ENCODE results near the gene KLF13.
"Not testable (repeated sequence)": the region's sequence is repeated elsewhere in the genome, so short reads cannot be mapped to it uniquely, and the experiment has no call there.

Gene KLF13

GRCh38 chr15:31347067-31347975 is 20.7 kb downstream of the KLF13 start:
- peak; percentile 56 for DNase-seq (ENCODE audit: low read depth)

DNA sequence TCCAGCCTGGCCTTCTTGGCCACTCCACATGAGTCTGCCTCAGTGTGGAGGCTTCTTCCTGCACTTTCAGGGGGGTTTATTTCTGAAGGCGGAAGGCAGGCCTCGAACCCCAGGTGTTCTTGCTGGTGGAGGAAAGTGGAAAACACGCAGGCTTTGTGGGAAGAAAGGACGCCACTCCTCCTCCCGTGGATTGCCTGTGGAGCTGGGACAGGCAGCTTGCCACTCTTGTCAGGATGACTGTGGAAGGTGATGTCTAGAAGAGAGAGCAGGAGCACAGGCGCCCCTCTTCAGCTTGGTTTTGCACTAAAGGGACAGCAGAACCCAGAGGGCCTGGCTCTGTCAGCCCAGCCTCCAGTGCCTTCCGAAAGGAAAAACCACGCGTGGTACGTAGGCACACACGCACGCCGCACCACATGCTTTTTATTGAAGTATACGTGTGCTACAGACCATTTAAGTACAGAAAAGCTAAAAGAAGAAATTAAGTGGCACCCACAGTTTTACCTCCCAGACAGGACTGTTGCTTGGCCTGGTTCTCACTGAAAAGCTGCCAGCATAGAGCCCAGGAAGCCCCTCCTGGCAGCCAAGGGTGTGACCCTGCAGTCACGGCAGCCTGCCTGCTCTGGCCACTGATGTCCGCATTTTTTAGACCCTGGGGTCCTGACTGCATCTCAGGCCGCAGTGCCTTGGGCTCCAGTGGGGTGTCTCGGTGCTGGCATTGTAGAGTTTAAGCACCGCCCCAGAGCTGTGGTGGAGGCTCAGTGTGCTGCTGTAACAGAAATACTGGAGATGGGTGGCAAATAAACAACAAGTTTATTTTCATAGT is 21.6 kb downstream of the KLF13 start:
- DNase-seq (ENCODE audit: low read depth), result no peak

GRCh38 chr15:31349233-31350141 is 22.9 kb downstream of the KLF13 start:
- no peak for DNase-seq (ENCODE audit: low read depth)

DNA sequence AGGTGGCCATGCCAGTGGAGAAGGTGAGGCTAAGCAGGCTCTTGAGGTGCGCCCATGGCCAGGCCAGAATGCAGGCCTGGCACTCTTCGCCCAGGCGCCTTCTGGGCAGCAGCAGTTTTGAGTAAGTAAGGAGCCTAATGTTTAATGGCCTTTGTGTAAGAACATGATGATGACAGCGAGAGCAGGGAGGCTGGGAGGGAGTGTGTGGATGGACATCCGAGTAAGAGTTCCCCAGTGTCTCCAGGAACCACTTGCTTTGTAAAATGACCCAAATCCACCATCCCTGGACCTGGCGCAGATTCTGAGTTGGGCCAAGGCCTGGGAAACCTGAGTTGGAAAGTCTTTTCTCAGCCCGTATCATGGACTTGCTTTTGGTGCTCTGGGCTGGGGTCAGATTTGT is 24.1 kb downstream of the KLF13 start:
- no peak for DNase-seq (ENCODE audit: low read depth)

- DNase-seq (ENCODE audit: low read depth), result no peak
Measured at GRCh38 chr15:31352339-31352751, 25.7 kb downstream of the KLF13 start.

DNA sequence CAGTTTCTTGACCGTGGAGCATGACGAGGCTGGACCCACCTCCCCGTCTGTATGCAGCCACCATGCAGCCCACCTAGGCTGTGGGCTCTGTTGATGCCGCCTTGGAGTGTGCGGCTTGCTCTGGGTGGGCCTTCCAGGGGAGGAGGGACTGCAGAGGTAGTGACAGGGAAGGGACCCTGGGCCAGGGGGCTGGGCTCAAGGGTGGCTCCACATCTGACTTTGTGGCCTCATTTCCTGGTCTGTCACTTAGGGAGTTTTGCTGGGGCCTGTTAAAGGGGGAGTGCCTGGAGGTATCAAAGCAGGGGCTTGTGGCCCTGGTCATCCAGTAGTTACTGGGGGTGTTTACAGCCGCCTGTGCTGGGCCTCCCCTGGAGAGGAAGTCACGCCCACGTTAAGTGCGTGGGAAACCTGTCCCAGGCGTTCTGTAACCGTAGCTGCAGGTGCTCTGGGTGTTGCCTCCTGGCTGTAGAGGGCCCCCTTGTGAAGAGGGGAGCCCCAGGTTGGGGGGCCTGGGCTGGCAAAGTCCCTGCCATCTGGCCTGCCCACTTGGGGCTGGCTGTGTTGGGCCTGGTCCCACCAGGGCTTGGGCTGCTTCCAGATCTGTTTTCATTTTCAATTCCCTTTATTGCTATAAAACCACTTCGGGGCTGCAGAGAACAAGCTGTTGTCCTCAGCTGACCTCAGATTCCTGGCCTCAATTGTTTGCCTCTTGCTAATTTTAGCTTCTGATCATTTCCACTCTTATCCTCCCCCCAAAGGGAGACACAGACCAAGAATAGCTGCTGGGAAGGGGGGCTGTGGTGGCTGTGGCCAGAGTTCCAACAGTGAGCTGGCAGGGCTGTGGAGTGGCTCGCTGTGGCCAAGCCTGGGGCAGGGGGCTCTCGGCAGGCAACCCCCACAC is 26.5 kb downstream of the KLF13 start:
- no peak for DNase-seq (ENCODE audit: low read depth)

GRCh38 chr15:31353931-31354330 is 27.3 kb downstream of the KLF13 start:
- DNase-seq (ENCODE audit: low read depth), result no peak

DNA sequence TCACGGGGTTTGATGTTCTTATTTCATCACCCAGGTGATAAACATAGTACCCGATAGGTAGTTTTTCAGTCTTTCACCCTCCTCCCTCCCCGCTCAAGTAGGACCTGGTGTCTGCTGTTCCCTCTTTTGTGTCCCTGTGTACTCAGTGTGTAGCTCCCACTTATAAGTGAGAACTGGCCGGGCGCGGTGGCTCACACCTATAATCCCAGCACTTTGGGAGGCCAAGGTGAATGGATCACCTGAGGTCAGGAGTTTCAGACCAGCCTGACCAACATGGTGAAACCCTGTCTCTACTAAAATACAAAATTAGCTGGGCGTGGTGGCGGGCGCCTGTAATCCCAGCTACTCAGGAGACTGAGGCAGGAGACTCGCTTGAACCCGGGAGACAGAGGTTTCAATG is 29.5 kb downstream of the KLF13 start:
- DNase-seq (ENCODE audit: low read depth), result not testable (repeated sequence)

DNA sequence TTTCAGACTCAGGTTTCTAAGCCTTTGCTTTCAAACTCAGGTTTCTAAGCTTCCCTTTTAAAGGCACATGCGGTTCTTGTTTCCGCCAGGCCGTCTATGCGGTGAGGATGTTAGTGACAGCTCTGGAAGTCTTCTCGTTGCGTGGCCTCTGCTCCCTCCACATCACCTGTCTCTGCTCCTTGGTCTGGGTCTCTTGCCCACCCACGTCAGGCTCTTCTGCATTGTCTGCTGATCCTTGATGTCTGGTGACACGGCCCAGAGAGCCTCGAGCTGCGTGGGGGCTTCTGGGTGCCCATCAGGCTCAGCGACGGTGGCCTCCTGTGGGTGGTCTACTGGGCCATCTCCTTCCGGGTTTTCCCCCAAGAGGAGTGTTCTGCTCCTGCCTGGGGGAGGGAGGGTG is 30.5 kb downstream of the KLF13 start:
- DNase-seq (ENCODE audit: low read depth), result no peak

- DNase-seq (ENCODE audit: low read depth), result no peak
Measured at GRCh38 chr15:31358163-31358562, 31.5 kb downstream of the KLF13 start.

- no peak for DNase-seq (ENCODE audit: low read depth)
Measured at GRCh38 chr15:31358957-31359701, 32.5 kb downstream of the KLF13 start.

DNA sequence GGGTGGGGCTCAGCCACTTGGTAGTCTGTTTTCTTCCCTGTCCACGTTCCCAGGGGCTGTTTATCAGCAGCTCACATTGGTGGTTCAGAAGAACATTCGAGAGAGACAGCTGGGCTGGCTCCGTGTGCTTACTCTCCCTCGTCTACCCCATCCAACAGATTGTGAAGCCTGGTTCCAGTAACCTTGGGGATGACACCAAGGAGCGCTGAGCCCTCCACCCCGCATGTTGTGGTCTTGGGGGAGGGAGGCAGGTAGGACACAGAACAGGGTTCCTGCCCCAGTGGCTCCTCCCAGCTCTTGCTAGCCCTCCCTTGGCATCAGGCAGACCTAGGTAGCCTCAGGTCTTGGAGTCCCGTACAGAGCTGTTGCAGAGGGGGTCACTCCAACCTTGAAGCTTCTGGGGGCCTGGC is 33.1 kb downstream of the KLF13 start:
- DNase-seq (ENCODE audit: low read depth), result no peak

DNA sequence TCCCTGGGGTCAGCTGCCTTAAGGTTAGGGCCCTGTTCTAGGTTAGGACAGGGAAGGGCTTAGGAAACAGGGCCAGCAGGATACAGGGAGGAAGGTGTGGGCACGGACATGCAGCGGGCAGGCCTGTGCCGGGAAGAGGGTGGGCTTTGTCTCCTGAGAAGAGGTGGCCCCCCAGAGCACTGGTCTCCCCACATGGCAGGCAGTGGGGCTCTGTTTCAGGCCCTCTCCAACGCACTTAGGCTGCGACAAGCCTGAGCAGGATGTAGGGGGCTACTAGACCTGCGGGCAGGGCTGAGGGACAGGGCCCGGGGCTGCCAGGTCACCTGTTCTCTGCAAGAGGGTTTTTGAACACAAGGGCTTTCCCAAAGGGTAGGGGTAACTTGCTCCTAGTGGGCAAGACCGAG is 33.5 kb downstream of the KLF13 start:
- no peak for DNase-seq (ENCODE audit: low read depth)

- no peak for DNase-seq (ENCODE audit: low read depth)
Measured at GRCh38 chr15:31360843-31361763, 34.5 kb downstream of the KLF13 start.

GRCh38 chr15:31361764-31362515 is 35.3 kb downstream of the KLF13 start:
- DNase-seq (ENCODE audit: low read depth), result no peak

DNA sequence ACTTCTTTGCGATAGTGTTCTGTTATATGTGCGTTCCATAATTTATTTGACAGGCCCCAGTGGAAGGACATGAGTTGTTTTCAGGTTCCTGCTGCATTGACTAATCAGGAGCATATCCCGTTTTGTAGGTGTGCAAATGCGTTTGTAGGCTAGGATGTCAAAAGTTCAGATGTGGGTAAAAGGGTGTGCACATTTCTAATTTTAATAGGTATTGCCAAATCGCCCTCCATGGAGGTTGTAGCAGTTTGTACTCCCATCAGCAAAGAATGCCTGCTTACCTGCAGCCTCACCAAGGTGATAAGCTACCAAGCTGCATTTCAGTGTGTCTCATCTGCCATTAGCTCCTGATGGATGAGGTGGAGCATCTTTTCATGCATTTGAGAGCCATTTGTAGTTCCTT is 36.3 kb downstream of the KLF13 start:
- no peak for DNase-seq (ENCODE audit: low read depth)

- DNase-seq (ENCODE audit: low read depth), result no peak
Measured at GRCh38 chr15:31364301-31365031, 37.8 kb downstream of the KLF13 start.
